ENCODE data around the gene CRTAP.
"Not testable (repeated sequence)": the region's sequence is repeated elsewhere in the genome, so short reads cannot be mapped to it uniquely, and the experiment has no call there.

Gene CRTAP

GRCh38 chr3:33099109-33099645, 14.6 kb upstream of the CRTAP start:
- no peak for DNase-seq (ENCODE audit: low read depth in 2 of 3, low spot score in 1 of 3)

- DNase-seq (ENCODE audit: low read depth in 2 of 3, low spot score in 1 of 3): no peak
Measured at GRCh38 chr3:33099701-33100100, 14.1 kb upstream of the CRTAP start.

GRCh38 chr3:33100229-33100628, 13.6 kb upstream of the CRTAP start:
- no peak for DNase-seq (ENCODE audit: low read depth in 2 of 3, low spot score in 1 of 3)

- DNase-seq (ENCODE audit: low read depth in 2 of 3, low spot score in 1 of 3): no peak
Measured at GRCh38 chr3:33103034-33103433, 10.8 kb upstream of the CRTAP start.

- no peak for DNase-seq (ENCODE audit: low read depth in 2 of 3, low spot score in 1 of 3)
Measured at GRCh38 chr3:33103480-33103879, 10.3 kb upstream of the CRTAP start.

- no peak for DNase-seq (ENCODE audit: low read depth in 2 of 3, low spot score in 1 of 3)
Measured at GRCh38 chr3:33104803-33105202, 9.0 kb upstream of the CRTAP start.

GRCh38 chr3:33105341-33105948, 8.4 kb upstream of the CRTAP start:
- no peak for DNase-seq (ENCODE audit: low read depth in 2 of 3, low spot score in 1 of 3)

GRCh38 chr3:33106854-33107253, 7.0 kb upstream of the CRTAP start:
- not testable (repeated sequence) for DNase-seq (ENCODE audit: low read depth in 2 of 3, low spot score in 1 of 3)

GRCh38 chr3:33111581-33111980, 2.2 kb upstream of the CRTAP start:
- no peak for DNase-seq (ENCODE audit: low read depth in 2 of 3, low spot score in 1 of 3)

GRCh38 chr3:33114622-33115023, 809 bp downstream of the CRTAP start:
- DNase-seq (ENCODE audit: low read depth in 2 of 3, low spot score in 1 of 3): no peak

GRCh38 chr3:33115024-33115768, 1.4 kb downstream of the CRTAP start:
- DNase-seq (ENCODE audit: low read depth in 2 of 3, low spot score in 1 of 3): no peak

- DNase-seq (ENCODE audit: low read depth in 2 of 3, low spot score in 1 of 3): no peak
Measured at GRCh38 chr3:33117461-33117860, 3.6 kb downstream of the CRTAP start.

GRCh38 chr3:33119891-33120290, 6.1 kb downstream of the CRTAP start:
- no peak for DNase-seq (ENCODE audit: low read depth in 2 of 3, low spot score in 1 of 3)

- no peak for DNase-seq (ENCODE audit: low read depth in 2 of 3, low spot score in 1 of 3)
Measured at GRCh38 chr3:33122991-33123390, 9.2 kb downstream of the CRTAP start.

GRCh38 chr3:33124638-33125037, 10.8 kb downstream of the CRTAP start:
- DNase-seq (ENCODE audit: low read depth in 2 of 3, low spot score in 1 of 3): no peak

- DNase-seq (ENCODE audit: low read depth in 2 of 3, low spot score in 1 of 3): no peak
Measured at GRCh38 chr3:33125840-33126239, 12.0 kb downstream of the CRTAP start.

- DNase-seq (ENCODE audit: low read depth in 2 of 3, low spot score in 1 of 3): no peak
Measured at GRCh38 chr3:33128706-33129105, 14.9 kb downstream of the CRTAP start.

GRCh38 chr3:33130144-33130543, 16.3 kb downstream of the CRTAP start:
- no peak for DNase-seq (ENCODE audit: low read depth in 2 of 3, low spot score in 1 of 3)

GRCh38 chr3:33131331-33132018, 17.7 kb downstream of the CRTAP start:
- peak in 2 of 3 donors; percentile 15 to 37 for DNase-seq (ENCODE audit: low read depth in 2 of 3, low spot score in 1 of 3)

GRCh38 chr3:33132019-33132360, 18.2 kb downstream of the CRTAP start:
- no peak for DNase-seq (ENCODE audit: low read depth in 2 of 3, low spot score in 1 of 3)

GRCh38 chr3:33134026-33134625, 20.3 kb downstream of the CRTAP start:
- DNase-seq (ENCODE audit: low read depth in 2 of 3, low spot score in 1 of 3): no peak

GRCh38 chr3:33137691-33138090, 23.9 kb downstream of the CRTAP start:
- no peak for DNase-seq (ENCODE audit: low read depth in 2 of 3, low spot score in 1 of 3)
